Non-pigmented ciliary epithelial cell (primary cell): Measurements from ENCODE around the gene FAM110D.

Experiments used
- DNase-seq: peaks from one replicate; pipeline ENCODE4 v3.0.0-alpha.2; 2010; ENCODE audit warnings: low read depth

FAM110D gene

GRCh38 chr1:26129778-26130177 lies 29.1 kb upstream of the FAM110D start:
- no peak for DNase-seq

- no peak for DNase-seq
Measured at GRCh38 chr1:26130695-26131094, 28.2 kb upstream of the FAM110D start.

GRCh38 chr1:26132128-26132833 lies 26.6 kb upstream of the FAM110D start:
- no peak for DNase-seq

- no peak for DNase-seq
Measured at GRCh38 chr1:26132834-26133167, 26.1 kb upstream of the FAM110D start.

GRCh38 chr1:26134466-26134865 lies 24.4 kb upstream of the FAM110D start:
- DNase-seq = no peak

GRCh38 chr1:26138974-26139558 lies 19.8 kb upstream of the FAM110D start:
- no peak for DNase-seq

- no peak for DNase-seq
Measured at GRCh38 chr1:26142159-26142558, 16.7 kb upstream of the FAM110D start.

- peak; percentile 41 for DNase-seq
Measured at GRCh38 chr1:26145041-26145959, 13.6 kb upstream of the FAM110D start.

GRCh38 chr1:26145960-26146294 lies 13.0 kb upstream of the FAM110D start:
- no peak for DNase-seq

GRCh38 chr1:26148887-26149286 lies 10.0 kb upstream of the FAM110D start:
- no peak for DNase-seq

- no peak for DNase-seq
Measured at GRCh38 chr1:26153966-26154532, 4.8 kb upstream of the FAM110D start.

GRCh38 chr1:26154750-26155149 lies 4.1 kb upstream of the FAM110D start:
- DNase-seq = no peak

GRCh38 chr1:26155370-26156284 lies 3.3 kb upstream of the FAM110D start:
- DNase-seq = no peak

GRCh38 chr1:26156285-26157038 lies 2.4 kb upstream of the FAM110D start:
- no peak for DNase-seq

GRCh38 chr1:26158271-26158907 lies 490 bp upstream of the FAM110D start:
- no peak for DNase-seq

GRCh38 chr1:26159743-26160039 lies 812 bp downstream of the FAM110D start:
- DNase-seq = no peak

GRCh38 chr1:26160527-26161414 lies 1.9 kb downstream of the FAM110D start:
- DNase-seq = no peak

GRCh38 chr1:26161415-26162219 lies 2.7 kb downstream of the FAM110D start:
- DNase-seq = no peak

GRCh38 chr1:26162220-26162709 lies 3.4 kb downstream of the FAM110D start:
- DNase-seq = no peak
